Activated T-helper 1 cell treated with anti-CD3 and anti-CD28 coated beads, Interleukin-2, amount 50 U/mL, for 16 hours (primary cell): ENCODE measurements around the gene SLC7A1.
"Not testable (repeated sequence)": the region's sequence is repeated elsewhere in the genome, so short reads cannot be mapped to it uniquely, and the experiment has no call there.

Experiments used
- DNase-seq, 2 donors: peaks; one replicate each; pipeline ENCODE4 v3.0.0-alpha.2; 2020; ENCODE audit warnings: low read depth in 1 of 2, low spot score in 1 of 2

Gene SLC7A1

GRCh38 chr13:29595380-29596063 is at the start of gene SLC7A1:
SLC7A1 (minus strand) TSS chr13:29595688; CDS start chr13:29536188, 59,500 bp downstream.
- peak; percentile 53 to 81 for DNase-seq

GRCh38 chr13:29640665-29641064 is 45.2 kb upstream of the SLC7A1 start:
- no peak for DNase-seq

- not testable (repeated sequence) for DNase-seq
Measured at GRCh38 chr13:29636831-29637230, 41.3 kb upstream of the SLC7A1 start.

GRCh38 chr13:29624997-29625396 is 29.5 kb upstream of the SLC7A1 start:
- DNase-seq: no peak

- DNase-seq: no peak
Measured at GRCh38 chr13:29621841-29622240, 26.4 kb upstream of the SLC7A1 start.

- no peak for DNase-seq
Measured at GRCh38 chr13:29621051-29621800, 25.7 kb upstream of the SLC7A1 start.

- DNase-seq: no peak
Measured at GRCh38 chr13:29619995-29620394, 24.5 kb upstream of the SLC7A1 start.

GRCh38 chr13:29613101-29613500 is 17.6 kb upstream of the SLC7A1 start:
- no peak for DNase-seq

- no peak for DNase-seq
Measured at GRCh38 chr13:29607465-29607864, 12.0 kb upstream of the SLC7A1 start.

- DNase-seq: no peak
Measured at GRCh38 chr13:29605860-29606526, 10.5 kb upstream of the SLC7A1 start.

GRCh38 chr13:29598321-29598720 is 2.8 kb upstream of the SLC7A1 start:
- DNase-seq: no peak

- DNase-seq: no peak
Measured at GRCh38 chr13:29597706-29598105, 2.2 kb upstream of the SLC7A1 start.

- DNase-seq: no peak
Measured at GRCh38 chr13:29597246-29597645, 1.8 kb upstream of the SLC7A1 start.

- no peak for DNase-seq
Measured at GRCh38 chr13:29596064-29596418, 553 bp upstream of the SLC7A1 start.

- DNase-seq: peak; percentile 24 to 52
Measured at GRCh38 chr13:29594710-29595379, 643 bp downstream of the SLC7A1 start.

- peak in 1 of 2 donors; percentile 15 for DNase-seq
Measured at GRCh38 chr13:29594303-29594709, 1.2 kb downstream of the SLC7A1 start.

GRCh38 chr13:29593605-29594297 is 1.7 kb downstream of the SLC7A1 start:
- no peak for DNase-seq

- DNase-seq: no peak
Measured at GRCh38 chr13:29591310-29591709, 4.2 kb downstream of the SLC7A1 start.

- DNase-seq: no peak
Measured at GRCh38 chr13:29589967-29590366, 5.5 kb downstream of the SLC7A1 start.

- DNase-seq: no peak
Measured at GRCh38 chr13:29589234-29589633, 6.3 kb downstream of the SLC7A1 start.

GRCh38 chr13:29587645-29588044 is 7.8 kb downstream of the SLC7A1 start:
- DNase-seq: no peak
